RWPE2 (cell line): ENCODE measurements around the gene PAPOLB.

Source experiments
- ATAC-seq: fragments of 200-7000 bp; cut with Tn5 transposase; 3 replicates; pipeline ENCODE4 v1.9.1; 2021; ENCODE audit warnings: low read depth
- DNase-seq: peaks from one replicate; pipeline ENCODE4 v3.0.0-alpha.2; 2020; ENCODE audit warnings: low spot score
- H3K27ac ChIP-seq: fragments of 450-650 bp; 2 replicates; pipeline ENCODE4 v1.5.1; 2017; ENCODE audit warnings: mild to moderate bottlenecking; ENCODE audit not compliant: poor library complexity, severe bottlenecking
- H3K27me3 ChIP-seq: fragments of 250-450 bp; sonication (Bioruptor Pico); 2 replicates; pipeline ENCODE4 v1.5.1; 2021; ENCODE audit warnings: mild to moderate bottlenecking, moderate library complexity; ENCODE audit not compliant: insufficient read depth, poor library complexity, severe bottlenecking
- H3K36me3 ChIP-seq: fragments of 250-450 bp; sonication (Bioruptor Pico); 2 replicates; pipeline ENCODE4 v1.5.1; 2020; ENCODE audit warnings: low read depth, mild to moderate bottlenecking, moderate library complexity
- H3K4me1 ChIP-seq: fragments of 250-450 bp; sonication (Bioruptor Pico); 2 replicates; pipeline ENCODE4 v1.5.1; 2021; ENCODE audit warnings: mild to moderate bottlenecking, moderate library complexity; ENCODE audit not compliant: insufficient read depth, poor library complexity, severe bottlenecking
- H3K4me3 ChIP-seq: fragments of 250-450 bp; sonication (Bioruptor Pico); 2 replicates; pipeline ENCODE4 v1.5.1; 2021; ENCODE audit warnings: mild to moderate bottlenecking, moderate library complexity; ENCODE audit not compliant: severe bottlenecking
- H3K9me3 ChIP-seq: fragments of 250-450 bp; sonication (Bioruptor Pico); 2 replicates; pipeline ENCODE4 v1.5.1; 2021; ENCODE audit warnings: mild to moderate bottlenecking, moderate library complexity; ENCODE audit not compliant: severe bottlenecking
- TF ChIP-seq, protein P1 (sequence below): fragments of 450-650 bp; IDR thresholded peaks from one replicate; pipeline ENCODE4 v1.5.1; 2017; ENCODE audit warnings: mild to moderate bottlenecking, moderate library complexity; ENCODE audit not compliant: poor library complexity, severe bottlenecking

PAPOLB gene

GRCh38 chr7:4832711-4833110, 29.1 kb downstream of the PAPOLB start:
- TF ChIP-seq, protein P1, sequence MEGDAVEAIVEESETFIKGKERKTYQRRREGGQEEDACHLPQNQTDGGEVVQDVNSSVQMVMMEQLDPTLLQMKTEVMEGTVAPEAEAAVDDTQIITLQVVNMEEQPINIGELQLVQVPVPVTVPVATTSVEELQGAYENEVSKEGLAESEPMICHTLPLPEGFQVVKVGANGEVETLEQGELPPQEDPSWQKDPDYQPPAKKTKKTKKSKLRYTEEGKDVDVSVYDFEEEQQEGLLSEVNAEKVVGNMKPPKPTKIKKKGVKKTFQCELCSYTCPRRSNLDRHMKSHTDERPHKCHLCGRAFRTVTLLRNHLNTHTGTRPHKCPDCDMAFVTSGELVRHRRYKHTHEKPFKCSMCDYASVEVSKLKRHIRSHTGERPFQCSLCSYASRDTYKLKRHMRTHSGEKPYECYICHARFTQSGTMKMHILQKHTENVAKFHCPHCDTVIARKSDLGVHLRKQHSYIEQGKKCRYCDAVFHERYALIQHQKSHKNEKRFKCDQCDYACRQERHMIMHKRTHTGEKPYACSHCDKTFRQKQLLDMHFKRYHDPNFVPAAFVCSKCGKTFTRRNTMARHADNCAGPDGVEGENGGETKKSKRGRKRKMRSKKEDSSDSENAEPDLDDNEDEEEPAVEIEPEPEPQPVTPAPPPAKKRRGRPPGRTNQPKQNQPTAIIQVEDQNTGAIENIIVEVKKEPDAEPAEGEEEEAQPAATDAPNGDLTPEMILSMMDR, result no peak
- no peaks in the 10 kb centered on the region for H3K27me3 ChIP-seq
- DNase-seq (no peak), ATAC-seq (no peak)
- H3K4me1 ChIP-seq, result no peaks in the 10 kb centered on the region
- H3K9me3 ChIP-seq, result no peaks in the 10 kb centered on the region
- H3K4me3 ChIP-seq, result no peak overlapping the region
- H3K27ac ChIP-seq, result no peak overlapping the region
- no peaks in the 10 kb centered on the region for H3K36me3 ChIP-seq

DNA sequence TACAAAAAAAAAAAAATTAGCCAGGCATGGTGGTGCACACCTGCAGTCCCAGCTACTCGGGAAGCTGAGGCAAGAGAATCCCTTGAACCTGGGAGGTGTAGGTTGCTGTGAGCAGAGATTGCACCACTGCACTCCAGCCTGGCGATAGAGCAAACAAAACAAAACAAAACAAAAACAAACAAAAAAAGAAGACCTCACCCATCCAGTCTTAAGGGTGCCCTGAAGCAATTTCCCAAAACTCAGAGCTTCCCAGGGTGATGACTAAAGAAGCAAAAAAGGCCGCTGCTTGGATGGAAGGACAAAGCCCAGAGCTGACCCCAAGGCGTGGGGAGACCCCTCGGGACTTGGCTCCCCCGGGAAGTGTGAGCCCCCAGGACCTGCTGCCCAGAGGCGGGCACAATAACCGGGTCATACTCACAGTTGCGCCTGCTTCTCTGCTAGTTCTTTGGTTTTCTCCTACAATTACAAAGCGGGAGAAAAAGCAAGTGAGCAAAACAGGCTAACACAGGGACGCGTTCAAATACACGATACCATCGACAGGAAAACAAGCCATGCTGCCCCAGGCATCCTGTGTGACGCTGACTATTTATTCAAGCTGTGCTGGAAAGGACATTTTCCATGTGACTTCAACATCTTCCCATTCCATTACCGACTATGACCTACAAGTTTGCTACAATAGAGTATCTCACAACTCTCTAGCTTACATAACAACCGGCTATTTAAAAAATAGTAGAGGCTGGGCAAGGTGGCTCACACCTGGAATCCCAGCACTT, 29.9 kb downstream of the PAPOLB start:
- ATAC-seq, result no peak
- DNase-seq, result no peak

DNA sequence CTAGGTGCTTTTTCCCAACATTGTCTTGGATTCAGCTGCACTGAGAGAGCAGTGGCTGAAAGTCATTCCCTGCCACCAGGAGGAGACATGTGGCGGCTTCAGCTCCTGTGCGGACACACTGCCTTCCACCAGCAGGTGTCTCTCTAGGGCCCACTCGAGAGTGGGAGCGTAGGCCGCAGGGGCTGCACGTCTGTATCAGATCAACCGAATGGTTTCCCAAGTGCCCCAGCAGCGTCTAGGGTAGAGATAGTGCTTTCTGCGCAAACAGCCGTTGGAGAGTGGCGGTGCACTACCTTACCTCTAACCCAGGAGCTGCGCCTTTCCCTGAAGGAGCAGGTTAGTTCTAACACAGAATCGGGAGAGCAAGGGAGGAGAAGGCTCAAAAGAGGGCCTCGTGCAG, 31.7 kb downstream of the PAPOLB start:
- no peaks in the 10 kb centered on the region for H3K27me3 ChIP-seq
- TF ChIP-seq, protein P1, result peak; percentile 57
- no peak overlapping the region for H3K4me3 ChIP-seq
- no peak overlapping the region for H3K27ac ChIP-seq
- no peaks in the 10 kb centered on the region for H3K36me3 ChIP-seq
- ATAC-seq (peak; percentile 70; the same call in 2 of the 3 replicates), DNase-seq (no peak)
- no peaks in the 10 kb centered on the region for H3K9me3 ChIP-seq
- H3K4me1 ChIP-seq, result no peaks in the 10 kb centered on the region

More for the DNA sequence above, 29.9 kb downstream of the PAPOLB start:
- Histone ChIP-seq H3K4me3 (no peak overlapping the region), H3K27ac (no peak overlapping the region), H3K36me3 (no peaks in the 10 kb centered on the region), H3K27me3 (no peaks in the 10 kb centered on the region), H3K9me3 (no peaks in the 10 kb centered on the region), H3K4me1 (no peaks in the 10 kb centered on the region)
- TF ChIP-seq, protein P1, result no peak

GRCh38 chr7:4828720-4829383, 33.0 kb downstream of the PAPOLB start:
- no peak for DNase-seq

More at GRCh38 chr7:4828720-4829383, 33.0 kb downstream of the PAPOLB start:
- TF ChIP-seq, protein P1, result no peak
- H3K27me3 ChIP-seq, result no peaks in the 10 kb centered on the region
- ATAC-seq, result no peak
- H3K9me3 ChIP-seq, result no peaks in the 10 kb centered on the region
- no peak overlapping the region for H3K4me3 ChIP-seq
- H3K27ac ChIP-seq, result no peak overlapping the region
- H3K4me1 ChIP-seq, result no peaks in the 10 kb centered on the region
- no peaks in the 10 kb centered on the region for H3K36me3 ChIP-seq
